ENCODE results near the gene OR1E2. TPM values are rescaled to one million over a fixed set of nuclear protein-coding genes. Genes with fewer than 3 reads are reported as not detected.

Gene OR1E2
- total RNA-seq: 1 to 10 TPM in 1 of 4 donors, not detected in 3; 1.0 TPM

GRCh38 chr17:3433741-3434140, at the start of gene OR1E2:
OR1E2 (minus strand) TSS chr17:3433841; CDS start chr17:3433841, 0 bp downstream.
- Histone ChIP-seq H3K4me1 (no peaks in the 10 kb centered on the region), H3K9me3 (peaks cover 0 to 7% (median 2%) of the 10 kb centered on the region in 4 donors), H3K4me3 (no peak within 1 kb of the TSS), H3K27me3 (no peaks in the 10 kb centered on the region), H3K36me3 (no peaks in the 10 kb centered on the region), H3K27ac (no peak within 1 kb of the TSS)
- TF ChIP-seq CTCF (IDR thresholded peaks at IDR 0.05) (no peak), POLR2A (IDR thresholded peaks at IDR 0.05) (no peak), EP300 (IDR thresholded peaks at IDR 0.05) (no peak)
- WGBS, 2 donors: 81 to 84% methylated on average over 3 of the region's 3 CpGs
- DNase-seq (ENCODE audit: low spot score in 2 of 2): no peak

- Histone ChIP-seq H3K4me1 (no peaks in the 10 kb centered on the region), H3K9me3 (no peaks in the 10 kb centered on the region), H3K4me3 (no peak overlapping the region), H3K27ac (no peak overlapping the region), H3K27me3 (no peaks in the 10 kb centered on the region), H3K36me3 (peaks cover 0 to 33% (median 0%) of the 10 kb centered on the region in 3 donors)
- TF ChIP-seq EP300 (IDR thresholded peaks at IDR 0.05): no peak
- 29 to 53% methylated on average over 3 of the region's 3 CpGs for WGBS, 2 donors
- DNase-seq (ENCODE audit: low spot score in 2 of 2): no peak
Measured at GRCh38 chr17:3482852-3483251, 49.2 kb upstream of the OR1E2 start.

- TF ChIP-seq POLR2A (IDR thresholded peaks at IDR 0.05) (no peak), EP300 (IDR thresholded peaks at IDR 0.05) (no peak), CTCF (IDR thresholded peaks at IDR 0.05) (no peak)
- WGBS, 2 donors: 80 to 86% methylated on average over 3 of the region's 3 CpGs
- Histone ChIP-seq H3K4me3 (no peak overlapping the region), H3K4me1 (peaks cover under 1 to 11% (median 3%) of the 10 kb centered on the region in 4 donors), H3K9me3 (no peaks in the 10 kb centered on the region), H3K36me3 (peaks cover 0 to 15% (median 0%) of the 10 kb centered on the region in 3 donors), H3K27ac (no peak overlapping the region), H3K27me3 (no peaks in the 10 kb centered on the region)
- DNase-seq (ENCODE audit: low spot score in 2 of 2): no peak
Measured at GRCh38 chr17:3479988-3480387, 46.3 kb upstream of the OR1E2 start.

GRCh38 chr17:3475812-3476610, 42.4 kb upstream of the OR1E2 start, which contains the start of gene ASPA:
ASPA (plus strand) TSS chr17:3475997; CDS start chr17:3476160, 163 bp downstream.
- WGBS, 2 donors: 10 to 16% methylated on average over 7 of the region's 7 CpGs
- TF ChIP-seq CTCF (IDR thresholded peaks at IDR 0.05) (no peak), EP300 (IDR thresholded peaks at IDR 0.05) (no peak), POLR2A (IDR thresholded peaks at IDR 0.05) (no peak)
- Histone ChIP-seq H3K4me1 (peaks cover 5 to 26% (median 13%) of the 10 kb centered on the region in 4 donors), H3K9me3 (no peaks in the 10 kb centered on the region), H3K36me3 (no peaks in the 10 kb centered on the region), H3K27ac (peak within 1 kb of the TSS; percentile 47 to 93 (median 80)), H3K4me3 (peak within 1 kb of the TSS; percentile 26 to 54 (median 46)), H3K27me3 (no peaks in the 10 kb centered on the region)
- DNase-seq (ENCODE audit: low spot score in 2 of 2): no peak

GRCh38 chr17:3475251-3475685, 41.6 kb upstream of the OR1E2 start:
- H3K36me3 ChIP-seq: no peaks in the 10 kb centered on the region
- TF ChIP-seq POLR2A (IDR thresholded peaks at IDR 0.05) (no peak), EP300 (IDR thresholded peaks at IDR 0.05) (peak in 1 of 2 donors; percentile 36)
- peaks cover 5 to 26% (median 13%) of the 10 kb centered on the region in 4 donors for H3K4me1 ChIP-seq
- H3K4me3 ChIP-seq: peak overlapping the region in 1 of 4 donors; percentile 54
- peak in 1 of 2 donors; percentile 59 for DNase-seq (ENCODE audit: low spot score in 2 of 2)
- no peaks in the 10 kb centered on the region for H3K27me3 ChIP-seq
- no peaks in the 10 kb centered on the region for H3K9me3 ChIP-seq
- 20 to 39% methylated on average over 4 of the region's 4 CpGs for WGBS, 2 donors
- H3K27ac ChIP-seq: peak overlapping the region; percentile 47 to 93 (median 80)

GRCh38 chr17:3474212-3474611, 40.6 kb upstream of the OR1E2 start:
- Histone ChIP-seq H3K4me3 (peak overlapping the region in 1 of 4 donors; percentile 2), H3K36me3 (no peaks in the 10 kb centered on the region), H3K27ac (peak overlapping the region; percentile 47 to 93 (median 80)), H3K9me3 (no peaks in the 10 kb centered on the region), H3K27me3 (no peaks in the 10 kb centered on the region), H3K4me1 (peaks cover 5 to 26% (median 13%) of the 10 kb centered on the region in 4 donors)
- no peak for DNase-seq (ENCODE audit: low spot score in 2 of 2)
- TF ChIP-seq POLR2A (IDR thresholded peaks at IDR 0.05) (no peak), EP300 (IDR thresholded peaks at IDR 0.05) (peak in 1 of 2 donors; percentile 39)
- WGBS, 2 donors: 11 to 12% methylated on average over 3 of the region's 3 CpGs

Data from tibial nerve (tissue), 4 donors.